PC-3 (cell line): ENCODE data around the gene CAB39L. TPM values are rescaled to one million over a fixed set of nuclear protein-coding genes. Genes with fewer than 3 reads are reported as not detected.

ENCODE experiments used
- ATAC-seq: fragments of 200-7000 bp; cut with Tn5 transposase; 2 replicates; pipeline ENCODE4 v1.9.1; 2020; ENCODE audit warnings: mild to moderate bottlenecking, moderate library complexity
- BruUV-seq: library from RNA; stranded (reverse); fragments of 400-500 nt; replicated peaks from 2 replicates; lab custom pipeline; 2021; lab: Mats Ljungman, UMichigan
- CTCF ChIA-PET: fragments of 300-600 bp; sonication (Branson Sonifier 250); formaldehyde crosslinking; loops from one replicate; lab custom pipeline; 2022; ENCODE audit warnings: antibody characterized with exemption; lab: Charles Lee
- POLR2A ChIA-PET: fragments of 300-600 bp; sonication (Branson Sonifier 250); formaldehyde crosslinking; loops from one replicate; lab custom pipeline; 2022; ENCODE audit warnings: antibody characterized with exemption; ENCODE audit not compliant: unreplicated experiment; lab: Charles Lee
- DNase-seq: peaks from one replicate; pipeline ENCODE4 v3.0.0-alpha.2; 2015
- H2AFZ ChIP-seq: fragments of 300-600 bp; sonication (generic); 2 replicates; pipeline ENCODE4 v1.6.0; 2016; ENCODE audit warnings: antibody characterized with exemption, low read length
- H3F3A ChIP-seq: fragments of 300-600 bp; sonication (generic); one replicate; pipeline ENCODE4 v1.6.0; 2017; ENCODE audit warnings: antibody characterized with exemption, low read length, control low read depth, mild to moderate bottlenecking; ENCODE audit not compliant: unreplicated experiment
- H3K27ac ChIP-seq: fragments of 300-600 bp; sonication (generic); 2 replicates; pipeline ENCODE4 v1.5.1; 2016; ENCODE audit warnings: mild to moderate bottlenecking, low read length
- H3K27me3 ChIP-seq: fragments of 300-600 bp; sonication (generic); 2 replicates; pipeline ENCODE4 v1.6.1; 2016; ENCODE audit warnings: low read length, mixed read lengths
- H3K36me3 ChIP-seq: fragments of 300-600 bp; sonication (generic); 2 replicates; pipeline ENCODE4 v1.6.1; 2016; ENCODE audit warnings: low read depth, mixed run types, low read length, mixed read lengths
- H3K4me1 ChIP-seq: fragments of 300-600 bp; sonication (generic); 2 replicates; pipeline ENCODE4 v1.5.1; 2016; ENCODE audit warnings: low read length; ENCODE audit not compliant: insufficient read depth
- H3K4me2 ChIP-seq: fragments of 300-600 bp; sonication (generic); 2 replicates; pipeline ENCODE4 v1.6.0; 2016; ENCODE audit warnings: low read length
- H3K4me3 ChIP-seq: fragments of 300-600 bp; sonication (generic); 2 replicates; pipeline ENCODE4 v1.5.1; 2016; ENCODE audit warnings: mild to moderate bottlenecking, low read length, mixed read lengths
- H3K79me2 ChIP-seq: fragments of 300-600 bp; sonication (generic); 2 replicates; pipeline ENCODE4 v1.6.1; 2017; ENCODE audit warnings: low read length, mixed read lengths
- H3K9ac ChIP-seq: fragments of 300-600 bp; sonication (generic); 2 replicates; pipeline ENCODE4 v1.6.0; 2016; ENCODE audit warnings: mild to moderate bottlenecking, low read length
- H3K9me2 ChIP-seq: fragments of 300-600 bp; sonication (generic); replicated peaks from 2 replicates; pipeline ENCODE4 v1.6.1; 2016; ENCODE audit warnings: mixed run types, low read length, mixed read lengths
- H3K9me3 ChIP-seq: fragments of 300-600 bp; sonication (generic); 2 replicates; pipeline ENCODE4 v1.6.1; 2016; ENCODE audit warnings: low read length, mixed read lengths
- H4K20me1 ChIP-seq: fragments of 300-600 bp; sonication (generic); 2 replicates; pipeline ENCODE4 v1.6.1; 2016; ENCODE audit warnings: low read length, mixed read lengths
- CTCF ChIP-seq: fragments of 300-600 bp; sonication (generic); conservative IDR thresholded peaks from 2 replicates; pipeline ENCODE4 v1.5.1; 2017; ENCODE audit warnings: antibody characterized with exemption, low read depth, mild to moderate bottlenecking, low read length
- EZH2 ChIP-seq: fragments of 300-600 bp; sonication (generic); IDR thresholded peaks from one replicate; pipeline ENCODE4 v1.6.1; 2017; ENCODE audit warnings: antibody characterized with exemption, mild to moderate bottlenecking, low read length; ENCODE audit not compliant: unreplicated experiment
- EZH2phosphoT487 ChIP-seq: fragments of 300-600 bp; sonication (generic); IDR thresholded peaks from 2 replicates; pipeline ENCODE4 v1.6.1; 2018; ENCODE audit warnings: mild to moderate bottlenecking, antibody characterized with exemption, low read length, borderline replicate concordance
- intact Hi-C: fragments of 100-400 bp; cut with micrococcal nuclease; formaldehyde crosslinking; loops from 2 replicates; pipeline ENCODE4 v1.9.0; 2023
- total RNA-seq: library from RNA; depleted of rRNA; stranded (reverse); fragments of >200 nt; gene quantifications from 2 replicates; pipeline ENCODE4 v1.2.3, GENCODE V29; 2014

The CAB39L gene
- total RNA-seq, 1 experiment from 2014 or later, result 1.8 TPM

GRCh38 chr13:49272296-49272695 lies 171.6 kb downstream of the CAB39L start:
- ATAC-seq (no peak), DNase-seq (no peak)
- Histone ChIP-seq H3K27me3 (no peaks in the 10 kb centered on the region), H3K27ac (no peak overlapping the region), H3K9me2 (no peaks in the 10 kb centered on the region), H3K4me1 (no peaks in the 10 kb centered on the region), H2AFZ (no peak overlapping the region), H4K20me1 (no peaks in the 10 kb centered on the region), H3K9me3 (no peaks in the 10 kb centered on the region), H3K4me2 (no peak overlapping the region), H3K36me3 (no peaks in the 10 kb centered on the region), H3F3A (no peaks in the 10 kb centered on the region), H3K9ac (no peak overlapping the region), H3K79me2 (no peaks in the 10 kb centered on the region), H3K4me3 (no peak overlapping the region)
- intact Hi-C loops, result no loop called here
- ChIA-PET POLR2A (no interaction called here), CTCF (no interaction called here)
- TF ChIP-seq EZH2 (no peak), CTCF (no peak), EZH2phosphoT487 (no peak)
- no TSS peak for BruUV-seq

GRCh38 chr13:49271264-49271663 lies 172.6 kb downstream of the CAB39L start:
- H3K79me2 ChIP-seq, result no peaks in the 10 kb centered on the region
- H3K9ac ChIP-seq, result no peak overlapping the region
- no peak for DNase-seq
- H3K36me3 ChIP-seq, result no peaks in the 10 kb centered on the region
- no peak overlapping the region for H2AFZ ChIP-seq
- ChIA-PET POLR2A (no interaction called here), CTCF (no interaction called here)
- no peaks in the 10 kb centered on the region for H3K9me2 ChIP-seq
- H4K20me1 ChIP-seq, result no peaks in the 10 kb centered on the region
- BruUV-seq, result no TSS peak
- no peak overlapping the region for H3K4me2 ChIP-seq
- no peak for ATAC-seq
- no peaks in the 10 kb centered on the region for H3K9me3 ChIP-seq
- no peaks in the 10 kb centered on the region for H3K4me1 ChIP-seq
- no peaks in the 10 kb centered on the region for H3F3A ChIP-seq
- TF ChIP-seq EZH2, result no peak
- no peaks in the 10 kb centered on the region for H3K27me3 ChIP-seq
- intact Hi-C loops, result no loop called here
- H3K4me3 ChIP-seq, result no peak overlapping the region
- no peak overlapping the region for H3K27ac ChIP-seq

DNA sequence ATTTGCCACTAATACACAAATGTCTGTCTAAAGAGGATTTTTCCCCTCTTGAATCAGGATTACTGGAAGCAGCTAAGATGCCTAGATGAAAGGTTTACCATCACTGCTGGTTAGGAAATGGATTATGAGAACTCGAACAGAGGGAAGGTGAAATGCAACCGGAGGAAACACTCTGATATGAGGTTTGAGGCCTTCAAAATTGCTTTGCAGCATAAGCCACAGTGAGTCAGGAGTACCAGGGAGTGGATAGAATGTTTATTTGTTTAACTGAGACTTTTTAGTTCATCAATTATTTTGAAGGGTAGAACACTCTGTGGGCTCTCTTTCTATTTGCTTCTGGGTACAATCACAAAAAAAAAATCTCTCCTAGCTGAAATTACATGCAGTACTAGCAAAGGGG lies 178.0 kb downstream of the CAB39L start:
- Histone ChIP-seq H3K9me2 (no peaks in the 10 kb centered on the region), H3K9me3 (no peaks in the 10 kb centered on the region), H3K27ac (no peak overlapping the region), H4K20me1 (no peaks in the 10 kb centered on the region), H3K4me1 (no peaks in the 10 kb centered on the region), H3K4me3 (no peak overlapping the region), H3K9ac (no peak overlapping the region), H2AFZ (no peak overlapping the region), H3K27me3 (no peaks in the 10 kb centered on the region), H3F3A (no peaks in the 10 kb centered on the region), H3K4me2 (no peak overlapping the region), H3K36me3 (0 out of 2 replicates have a peak, but pooled peaks cover under 1% of the 10 kb centered on the region), H3K79me2 (no peaks in the 10 kb centered on the region)
- BruUV-seq, result no TSS peak
- ChIA-PET CTCF (no interaction called here), POLR2A (no interaction called here)
- ATAC-seq (no peak), DNase-seq (no peak)
- TF ChIP-seq EZH2 (no peak), CTCF (no peak)
- intact Hi-C loops, result no loop called here
